GM12878 (cell line): ENCODE measurements around the gene DNAJB5. TPM values are rescaled to one million over a fixed set of nuclear protein-coding genes. Genes with fewer than 3 reads are reported as not detected.

Experiments used
- ATAC-seq: fragments of 200-7000 bp; cut with Tn5 transposase; 3 replicates; pipeline ENCODE4 v1.9.1; 2020; ENCODE audit warnings: mild to moderate bottlenecking, moderate library complexity
- BruUV-seq: library from RNA; stranded (reverse); fragments of 400-500 nt; replicated peaks from 2 replicates; lab custom pipeline; 2021; lab: Mats Ljungman, UMichigan
- CTCF ChIA-PET: fragments of 300-600 bp; sonication (Branson Sonifier 250); formaldehyde crosslinking; extraction: SDS; loops from one replicate; lab custom pipeline; 2021; ENCODE audit warnings: inconsistent platforms; lab: Yijun Ruan, JAX
- POLR2A ChIA-PET: fragments of 350-600 bp; formaldehyde crosslinking; extraction: SDS; loops from one replicate; lab custom pipeline; 2021; ENCODE audit warnings: inconsistent platforms; lab: Charles Lee
- RAD21 ChIA-PET: fragments of 300-600 bp; sonication (Branson Sonifier 250); formaldehyde crosslinking; loops from one replicate; lab custom pipeline; 2023; ENCODE audit warnings: antibody characterized with exemption; ENCODE audit not compliant: unreplicated experiment; lab: Charles Lee
- SMC1A ChIA-PET: fragments of 300-600 bp; sonication (Branson Sonifier 250); formaldehyde crosslinking; loops from one replicate; lab custom pipeline; 2023; ENCODE audit not compliant: unreplicated experiment, uncharacterized antibody; lab: Charles Lee
- DNase-seq: peaks from one replicate; pipeline ENCODE4 v3.0.0-alpha.2; 2011; ENCODE audit warnings: low read depth, low spot score
- FAIRE-seq: peaks from 3 replicates; lab custom pipeline; 2011; peaks lifted over from hg19 to GRCh38; lab: Jason Lieb, UNC
- H2AFZ ChIP-seq: 2 replicates; pipeline ENCODE4 v1.6.0; 2011; ENCODE audit warnings: low read depth, low read length, control low read depth; ENCODE audit not compliant: control insufficient read depth
- H3K27ac ChIP-seq: 2 replicates; pipeline ENCODE4 v1.5.1; 2011; ENCODE audit warnings: control low read depth; ENCODE audit not compliant: control insufficient read depth, insufficient read depth
- H3K27me3 ChIP-seq, 2 experiments: replicated peaks in 1 of 2; 2 replicates each; pipeline versions ENCODE4 v1.6.0 to v1.6.1; 2011; ENCODE audit warnings: low read length in 1 of 2; ENCODE audit not compliant: control insufficient read depth in 2 of 2, insufficient read depth in 2 of 2
- H3K36me3 ChIP-seq, 2 experiments: 2 replicates each; pipeline ENCODE4 v1.5.1; 2011; ENCODE audit warnings: low read length in 1 of 2; ENCODE audit not compliant: control insufficient read depth in 2 of 2, insufficient read depth in 2 of 2
- H3K4me1 ChIP-seq: 2 replicates; pipeline ENCODE4 v1.6.1; 2011; ENCODE audit warnings: mild to moderate bottlenecking, low read length, moderate library complexity, mixed read lengths; ENCODE audit not compliant: control insufficient read depth, insufficient read depth
- H3K4me2 ChIP-seq: 2 replicates; pipeline ENCODE4 v1.6.0; 2011; ENCODE audit warnings: control low read depth; ENCODE audit not compliant: control insufficient read depth, insufficient read depth
- H3K4me3 ChIP-seq: fragments of 200-600 bp; sonication (generic); 2 replicates; pipeline ENCODE4 v1.5.1; 2016
- H3K79me2 ChIP-seq: 2 replicates; pipeline ENCODE4 v1.6.0; 2011; ENCODE audit warnings: low read length; ENCODE audit not compliant: control insufficient read depth, insufficient read depth
- H3K9ac ChIP-seq: 2 replicates; pipeline ENCODE4 v1.8.0; 2011; ENCODE audit warnings: low read length, control low read depth, mixed read lengths; ENCODE audit not compliant: control insufficient read depth, insufficient read depth
- H3K9me3 ChIP-seq: replicated peaks from 3 replicates; pipeline ENCODE4 v1.5.1; 2011; ENCODE audit warnings: mild to moderate bottlenecking, low read length; ENCODE audit not compliant: control insufficient read depth, insufficient read depth
- H4K20me1 ChIP-seq: 2 replicates; pipeline ENCODE4 v1.6.0; 2011; ENCODE audit not compliant: control insufficient read depth, insufficient read depth
- BCLAF1 ChIP-seq: fragments of 450-650 bp; IDR thresholded peaks from 2 replicates; pipeline ENCODE4 v1.6.1; 2017; ENCODE audit warnings: antibody characterized with exemption, mild to moderate bottlenecking, moderate library complexity
- CHD2 ChIP-seq: IDR thresholded peaks from 2 replicates; pipeline ENCODE4 v1.6.1; 2011; ENCODE audit warnings: low read depth, low read length, improper control_type of control experiment, borderline replicate concordance
- CHD4 ChIP-seq: fragments of 200-600 bp; sonication (generic); IDR thresholded peaks from 2 replicates; pipeline ENCODE4 v1.6.1; 2016; ENCODE audit warnings: mild to moderate bottlenecking
- CREB1 ChIP-seq: IDR thresholded peaks from 2 replicates; pipeline ENCODE4 v1.6.1; 2012; ENCODE audit warnings: low read depth, mild to moderate bottlenecking, inconsistent platforms
- FOXK2 ChIP-seq: fragments of 450-650 bp; IDR thresholded peaks from 2 replicates; pipeline ENCODE4 v1.6.1; 2017; ENCODE audit warnings: mild to moderate bottlenecking, moderate library complexity
- GATAD2B ChIP-seq: fragments of 450-650 bp; conservative IDR thresholded peaks from 2 replicates; pipeline ENCODE4 v1.6.1; 2017; ENCODE audit warnings: low read depth, mild to moderate bottlenecking, moderate library complexity
- JUNB ChIP-seq: IDR thresholded peaks from 2 replicates; pipeline ENCODE4 v1.6.1; 2016; ENCODE audit warnings: antibody characterized with exemption, mild to moderate bottlenecking
- MYC ChIP-seq: IDR thresholded peaks from 2 replicates; pipeline ENCODE4 v1.6.1; 2011; ENCODE audit warnings: mild to moderate bottlenecking, low read length, moderate library complexity, inconsistent platforms; ENCODE audit not compliant: insufficient read depth, insufficient replicate concordance, insufficient read length, severe bottlenecking
- NFIC ChIP-seq: IDR thresholded peaks from 2 replicates; pipeline ENCODE4 v1.6.1; 2012; ENCODE audit warnings: low read depth, mild to moderate bottlenecking, inconsistent platforms, low read length, moderate library complexity
- POLR2AphosphoS2 ChIP-seq: IDR thresholded peaks from 2 replicates; pipeline ENCODE4 v1.6.1; 2011; ENCODE audit warnings: low read depth, mild to moderate bottlenecking, low read length, improper control_type of control experiment, moderate library complexity
- POLR2AphosphoS5 ChIP-seq: IDR thresholded peaks from 2 replicates; pipeline ENCODE4 v1.6.1; 2011; ENCODE audit warnings: mild to moderate bottlenecking, low read length, inconsistent platforms
- RAD51 ChIP-seq: fragments of 450-650 bp; IDR thresholded peaks from 2 replicates; pipeline ENCODE4 v1.6.1; 2016; ENCODE audit warnings: moderate library complexity, mild to moderate bottlenecking, inconsistent platforms
- RELB ChIP-seq: fragments of 450-650 bp; IDR thresholded peaks from 2 replicates; pipeline ENCODE4 v1.6.1; 2017; ENCODE audit warnings: low read depth, mild to moderate bottlenecking, moderate library complexity
- RUNX3 ChIP-seq: IDR thresholded peaks from 2 replicates; pipeline ENCODE4 v1.6.1; 2012; ENCODE audit warnings: low read length, inconsistent platforms
- SPI1 ChIP-seq: IDR thresholded peaks from 2 replicates; pipeline ENCODE4 v1.6.1; 2011; ENCODE audit warnings: low read depth, mild to moderate bottlenecking, low read length, moderate library complexity, borderline replicate concordance; ENCODE audit not compliant: insufficient read depth
- TAF1 ChIP-seq: IDR thresholded peaks from 2 replicates; pipeline ENCODE4 v1.6.1; 2011; ENCODE audit warnings: mild to moderate bottlenecking, low read depth, low read length, borderline replicate concordance
- TARDBP ChIP-seq: IDR thresholded peaks from 2 replicates; pipeline ENCODE4 v1.6.1; 2016; ENCODE audit warnings: borderline replicate concordance
- USF2 ChIP-seq: IDR thresholded peaks from 2 replicates; pipeline ENCODE4 v1.6.1; 2011; ENCODE audit warnings: low read depth, low read length, improper control_type of control experiment, borderline replicate concordance
- ZNF274 ChIP-seq: IDR thresholded peaks from one replicate; pipeline ENCODE4 v1.8.0; 2011; ENCODE audit not compliant: insufficient read length, insufficient read depth
- ZSCAN29 ChIP-seq: fragments of 450-650 bp; IDR thresholded peaks from 2 replicates; pipeline ENCODE4 v1.6.1; 2017; ENCODE audit warnings: mild to moderate bottlenecking, moderate library complexity
- WGBS: methylation state at CpG from one replicate; pipeline ENCODE4 v1.1.6; 2016; ENCODE audit warnings: low lambda C conversion rate; ENCODE audit not compliant: insufficient replicate concordance, insufficient coverage; ENCODE audit errors: missing lambda C conversion rate; 5-methylcytosine and 5-hydroxymethylcytosine counted together
- in situ Hi-C: fragments of 300-500 bp; cut with MboI; formaldehyde crosslinking; loops from 9 replicates; pipeline ENCODE4 v1.14.3; 2018; ENCODE audit warnings: mixed read lengths
- intact Hi-C: fragments of 100-400 bp; cut with micrococcal nuclease; formaldehyde crosslinking; loops from one replicate; pipeline ENCODE4 v1.14.2; 2022; ENCODE audit not compliant: unreplicated experiment
- polyA plus RNA-seq, 11 experiments: library from polyadenylated mRNA; depleted of rRNA in 4 of 11; unstranded in 6 of 11; stranded (reverse) in 5 of 11; fragments of >200 nt; fragmentation: Nextera tagmentation in 4 of 11; fragmentation: Illumina TruSeq in 1 of 11; extraction: Ambion mirVana in 4 of 11; extraction: Trizol in 1 of 11; gene quantifications; 1 replicate in 1 of 11; 2 replicates in 10 of 11; pipeline versions ENCODE4 v1.2.1 to v1.2.3, GENCODE V29; 2011 to 2016; ENCODE audit warnings: inconsistent platforms in 2 of 11, missing spikeins in 2 of 11, low read depth in 1 of 11
- total RNA-seq, 4 experiments: library from RNA; depleted of rRNA in 3 of 4; stranded (reverse); fragments of >200 nt in 3 of 4; fragmentation: Illumina TruSeq in 1 of 4; extraction: Trizol in 1 of 4; gene quantifications; 2 replicates each; pipeline versions ENCODE4 v1.2.1 to v1.2.3, GENCODE V29; 2013 to 2021

DNAJB5 gene
- total and polyA plus RNA-seq, 10 of the 15 experiments (the other 5 are each of a cell fraction or from before 2014, with no cell fraction given) = 0.92 to 13.3 (median 6.8) TPM

- FAIRE-seq (peak; percentile 18), DNase-seq (no peak), ATAC-seq (peak; percentile 32)
- ChIA-PET RAD21 (interaction anchor here (0.6 to 4.7 kb wide), 4 partner anchors 10 to 80 kb away, joined by 3 to 35 read pairs (median 4); no protein-coding TSS in a partner anchor), CTCF (interaction anchor here (0.8 to 7.4 kb wide), 4 partner anchors 10 to 94 kb away, joined by 3 to 63 read pairs (median 32); a partner anchor contains a TSS), POLR2A (interaction anchor here (3.6 kb wide), 1 partner anchor 80 kb away, joined by 18 read pairs; the partner anchor contains the start of gene VCP), SMC1A (interaction anchor here (1.1 to 4.5 kb wide), 2 partner anchors 42 to 60 kb away, joined by 3 to 33 read pairs; no protein-coding TSS in a partner anchor)
- peak overlapping the region; percentile 41 for H2AFZ ChIP-seq
- no TSS peak for BruUV-seq
- H3K36me3 ChIP-seq = 0 out of 4 replicates have a peak, but pooled peaks cover 0 to 2% of the 10 kb centered on the region in 2 experiments
- H3K27ac ChIP-seq = peak overlapping the region; percentile 53
- intact Hi-C loops (no loop called here), in situ Hi-C loops (no loop called here)
- WGBS = 8% methylated on average over 10 of the region's 15 CpGs
- H3K4me3 ChIP-seq = no peak overlapping the region
- H4K20me1 ChIP-seq = no peaks in the 10 kb centered on the region
- H3K9me3 ChIP-seq = no peaks in the 10 kb centered on the region
- no peaks in the 10 kb centered on the region for H3K27me3 ChIP-seq
- peak overlapping the region; percentile 38; the same call in 1 of the 2 replicates for H3K4me2 ChIP-seq
- H3K79me2 ChIP-seq = no peaks in the 10 kb centered on the region
- no peak overlapping the region for H3K9ac ChIP-seq
- H3K4me1 ChIP-seq = peaks cover 41% of the 10 kb centered on the region
- TF ChIP-seq RELB = no peak
- TF ChIP-seq CHD2 = no peak
- TF ChIP-seq JUNB = no peak
- TF ChIP-seq ZNF274 = no peak
- TF ChIP-seq GATAD2B = no peak
- no peak for TF ChIP-seq RAD51
- no peak for TF ChIP-seq POLR2AphosphoS5
- no peak for TF ChIP-seq ZSCAN29
- no peak for TF ChIP-seq USF2
- no peak for TF ChIP-seq BCLAF1
- no peak for TF ChIP-seq TAF1
- TF ChIP-seq SPI1 = no peak
- no peak for TF ChIP-seq RUNX3
- TF ChIP-seq CHD4 = no peak
- no peak for TF ChIP-seq NFIC
- TF ChIP-seq POLR2AphosphoS2 = no peak
- TF ChIP-seq FOXK2 = no peak
- no peak for TF ChIP-seq TARDBP
- no peak for TF ChIP-seq MYC
- no peak for TF ChIP-seq CREB1
These were observed 2.2 kb downstream of the DNAJB5 start for GRCh38 chr9:34991607-34992375.
